GM18909 (cell line): ENCODE measurements around the gene GUCY1A1.

Experiments used
- ATAC-seq: cut with Tn5 transposase; IDR thresholded peaks from one replicate; pipeline ENCODE4 v1.9.1; 2021; ENCODE audit warnings: mild to moderate bottlenecking; ENCODE audit not compliant: unreplicated experiment, poor library complexity

GUCY1A1 gene

DNA sequence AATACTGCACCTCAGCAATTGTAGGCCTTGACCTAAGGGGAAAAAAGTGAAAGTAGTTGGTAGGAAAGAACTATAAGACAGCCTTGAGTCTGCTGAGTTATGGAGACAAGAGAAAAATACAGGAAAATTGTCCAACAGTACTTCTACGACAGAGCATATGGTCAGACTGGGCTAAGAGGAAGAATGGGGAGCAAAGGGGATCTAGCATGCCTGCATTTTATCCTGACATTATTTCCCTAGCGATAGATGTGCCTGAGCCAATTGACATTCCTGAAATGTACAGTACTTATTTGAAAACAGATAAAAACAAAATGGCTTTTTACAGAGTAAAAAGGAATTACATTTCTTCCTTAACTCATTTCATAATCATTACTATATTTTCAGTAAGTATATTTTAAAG, 22.2 kb downstream of the GUCY1A1 start:
- no peak for ATAC-seq

DNA sequence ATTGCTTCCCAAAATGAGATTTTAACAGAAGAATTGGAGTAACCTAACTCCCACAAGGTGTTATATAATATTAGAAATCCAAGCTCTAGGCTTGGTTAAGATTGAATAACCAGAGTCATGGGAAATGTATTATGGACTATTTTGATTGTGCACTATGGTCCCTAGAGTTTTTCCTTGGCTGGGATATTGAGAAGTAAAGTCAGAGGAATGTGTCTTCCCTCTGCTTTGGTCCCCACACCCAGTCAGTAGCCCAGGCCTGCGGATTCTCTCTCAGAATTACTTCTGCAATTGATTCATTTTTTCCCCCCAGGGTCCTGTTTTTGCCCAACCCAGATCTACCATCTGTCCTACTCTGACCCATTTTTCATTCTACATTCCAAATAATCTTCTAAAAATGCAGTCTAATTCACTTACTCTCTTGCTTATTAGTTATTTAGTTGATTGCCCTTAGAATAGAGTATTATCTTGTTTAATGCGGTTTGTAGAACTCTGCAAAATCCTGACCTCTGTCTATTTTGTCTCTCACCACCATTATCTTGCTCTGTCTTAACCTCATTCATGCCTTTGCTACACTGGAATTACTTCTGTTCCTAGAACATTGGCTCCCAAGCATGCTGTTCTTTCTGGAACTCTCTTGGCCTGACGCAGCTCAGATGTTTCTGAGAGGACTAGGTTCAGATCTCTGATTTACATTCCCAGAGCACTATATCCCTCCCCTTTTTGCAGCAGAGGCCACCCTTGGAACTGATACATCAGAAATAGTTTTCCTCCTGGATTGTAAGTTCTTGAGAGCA, 23.6 kb downstream of the GUCY1A1 start:
- no peak for ATAC-seq

DNA sequence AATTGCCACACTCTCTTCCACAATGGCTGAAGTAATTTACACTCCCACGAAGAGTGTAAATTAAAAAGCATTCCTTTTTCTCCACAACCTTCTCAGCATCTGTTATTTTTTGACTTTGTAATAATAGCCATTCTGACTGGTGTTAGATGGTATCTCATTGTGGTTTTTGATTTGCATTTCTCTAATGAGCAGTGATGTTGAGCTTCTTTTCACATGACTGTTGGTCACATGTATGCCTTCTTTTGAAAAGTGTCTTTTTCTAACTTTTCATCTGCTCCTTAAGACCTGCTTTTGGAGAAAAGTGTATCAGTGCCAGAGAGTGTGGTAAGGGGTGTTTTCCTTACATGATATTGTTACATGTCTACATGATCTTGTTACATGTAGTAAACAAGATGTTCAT, 25.7 kb downstream of the GUCY1A1 start:
- ATAC-seq, result no peak

DNA sequence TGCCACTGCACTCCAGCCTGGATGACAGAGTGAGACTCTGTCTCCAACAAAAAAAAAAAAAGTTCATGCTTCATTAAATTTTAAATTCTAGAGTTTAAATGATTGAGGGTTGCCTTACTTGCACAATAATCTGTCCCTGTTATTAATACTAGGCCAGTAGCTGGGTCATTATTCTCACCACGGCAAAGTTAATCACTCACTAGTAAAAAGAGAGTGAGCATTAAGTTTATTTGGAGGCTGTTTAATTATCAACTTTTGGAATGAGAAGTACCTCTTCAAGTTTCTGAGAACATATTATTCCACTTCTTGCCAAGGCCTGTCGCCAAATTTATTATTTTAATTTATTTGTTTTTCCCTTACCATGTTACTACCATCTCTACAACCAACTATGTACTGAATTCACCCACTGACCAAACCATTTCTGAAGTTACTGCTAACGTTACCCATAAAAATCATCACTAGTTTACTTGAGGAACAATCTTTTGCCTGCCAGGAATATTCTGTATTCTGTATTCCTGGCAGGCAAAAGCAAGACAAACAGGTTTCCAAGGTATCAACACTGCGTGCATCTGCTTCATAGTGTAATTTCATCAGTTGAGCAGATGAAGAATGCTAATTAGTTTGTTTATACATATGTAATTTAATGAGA, 26.5 kb downstream of the GUCY1A1 start:
- peak; percentile 62 for ATAC-seq

DNA sequence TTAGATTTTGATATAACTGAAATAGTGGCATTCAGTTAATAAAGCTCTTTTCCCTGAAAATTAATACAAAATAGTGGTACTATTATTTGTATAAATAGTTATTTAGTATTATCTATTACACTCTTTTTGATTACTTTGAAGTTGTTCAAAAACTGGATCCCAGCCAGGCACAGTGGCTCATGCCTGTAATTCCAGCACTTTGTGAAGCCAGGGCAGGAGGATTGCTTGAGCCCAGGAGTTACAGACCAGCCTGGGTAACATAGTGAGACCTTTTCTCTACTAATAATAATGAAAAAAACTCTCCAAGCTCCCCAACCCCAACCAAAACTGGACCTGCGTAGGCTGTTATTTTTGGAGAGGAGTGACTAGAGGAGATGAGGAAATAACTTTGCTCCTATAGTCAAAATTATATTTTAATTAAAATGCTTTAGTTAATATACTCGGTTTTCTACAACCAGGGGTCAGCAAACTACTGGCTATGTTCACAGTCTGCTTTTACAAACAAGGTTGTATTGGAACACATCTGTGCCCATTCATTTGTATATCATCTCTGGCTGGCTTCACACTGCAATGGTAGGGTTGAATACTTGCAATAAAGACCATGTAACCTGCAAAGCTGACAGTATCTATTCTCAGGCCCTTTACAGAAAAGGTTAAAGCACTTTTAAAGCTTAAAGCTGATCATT, 27.6 kb downstream of the GUCY1A1 start:
- no peak for ATAC-seq

DNA sequence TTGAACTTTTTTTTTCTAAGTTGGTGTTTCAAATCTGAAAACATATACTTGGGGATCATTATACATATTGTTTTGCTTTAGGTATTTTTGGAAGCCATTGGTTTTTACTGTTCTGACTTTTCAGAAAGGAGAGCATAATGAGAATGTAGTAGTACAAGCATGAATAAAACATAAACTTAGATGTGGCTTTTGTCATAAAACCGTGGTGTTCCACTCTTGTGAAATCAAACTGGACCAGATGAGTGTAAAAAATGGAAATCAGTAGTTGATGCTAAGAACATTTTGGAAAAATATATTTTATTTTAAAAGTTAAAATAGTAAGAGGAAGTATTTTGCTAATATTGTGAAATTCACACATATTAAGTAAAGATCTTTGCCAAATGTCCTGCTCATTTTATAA, 29.6 kb downstream of the GUCY1A1 start:
- no peak for ATAC-seq

DNA sequence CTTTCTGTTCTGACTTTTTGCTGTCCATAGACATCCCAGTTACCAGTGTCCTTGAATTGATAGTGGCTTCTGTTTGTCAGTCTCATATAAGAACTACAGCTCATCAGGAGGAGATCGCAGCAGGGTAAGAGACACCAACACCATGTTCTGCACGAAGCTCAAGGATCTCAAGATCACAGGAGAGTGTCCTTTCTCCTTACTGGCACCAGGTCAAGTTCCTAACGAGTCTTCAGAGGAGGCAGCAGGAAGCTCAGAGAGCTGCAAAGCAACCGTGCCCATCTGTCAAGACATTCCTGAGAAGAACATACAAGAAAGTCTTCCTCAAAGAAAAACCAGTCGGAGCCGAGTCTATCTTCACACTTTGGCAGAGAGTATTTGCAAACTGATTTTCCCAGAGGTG, 30.1 kb downstream of the GUCY1A1 start:
- ATAC-seq, result no peak

DNA sequence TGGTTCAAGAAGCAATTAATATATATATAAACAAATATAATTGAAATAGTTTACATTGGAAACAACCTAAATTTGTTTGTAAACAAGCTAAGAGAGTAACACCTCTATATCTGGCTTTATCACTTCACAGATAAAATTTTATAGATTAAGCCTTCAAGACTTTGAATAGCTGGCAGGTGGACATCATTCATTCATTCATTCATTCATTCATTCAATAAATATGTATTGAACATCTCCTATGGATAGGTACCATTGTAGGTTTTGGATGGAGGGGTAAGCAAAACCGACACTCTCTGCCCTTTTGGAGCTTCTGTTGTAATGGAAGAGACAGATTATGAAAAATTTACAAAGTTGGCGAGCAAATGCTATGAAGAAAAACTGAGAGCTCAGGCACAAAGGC, 35.2 kb downstream of the GUCY1A1 start:
- ATAC-seq, result no peak

DNA sequence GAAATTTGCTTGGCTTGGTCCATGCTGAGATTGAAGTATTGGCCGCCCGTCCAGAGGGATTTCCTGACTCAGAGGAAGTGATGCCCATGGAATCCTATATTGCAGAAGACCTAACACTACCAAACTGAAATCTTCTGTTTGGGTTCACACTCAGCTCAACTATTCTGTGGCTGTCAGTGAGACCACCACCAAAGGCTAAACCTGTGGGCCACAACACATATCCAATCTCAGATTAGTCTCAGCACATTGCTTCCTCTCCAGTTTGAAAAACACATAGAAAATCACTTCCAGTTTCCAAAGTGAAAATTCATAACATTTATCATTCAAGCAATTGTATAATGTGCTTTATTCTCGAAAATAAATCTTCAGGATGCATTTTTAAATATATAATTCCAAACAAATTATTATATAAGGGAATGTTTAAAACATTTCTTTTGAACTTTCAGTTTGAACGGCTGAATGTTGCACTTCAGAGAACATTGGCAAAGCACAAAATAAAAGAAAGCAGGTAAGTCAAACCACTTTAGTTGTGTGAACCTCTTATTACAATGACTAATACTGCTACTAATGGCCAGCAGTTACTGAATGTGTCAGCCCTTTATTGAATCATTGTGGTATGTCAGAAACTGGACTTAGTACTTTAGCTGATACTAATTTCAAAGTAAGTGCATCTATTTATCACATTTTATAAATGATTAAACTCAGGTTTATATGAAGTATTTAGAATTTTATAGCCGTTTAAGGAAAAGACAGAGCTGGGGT, 37.0 kb downstream of the GUCY1A1 start:
- ATAC-seq, result peak; percentile 91

DNA sequence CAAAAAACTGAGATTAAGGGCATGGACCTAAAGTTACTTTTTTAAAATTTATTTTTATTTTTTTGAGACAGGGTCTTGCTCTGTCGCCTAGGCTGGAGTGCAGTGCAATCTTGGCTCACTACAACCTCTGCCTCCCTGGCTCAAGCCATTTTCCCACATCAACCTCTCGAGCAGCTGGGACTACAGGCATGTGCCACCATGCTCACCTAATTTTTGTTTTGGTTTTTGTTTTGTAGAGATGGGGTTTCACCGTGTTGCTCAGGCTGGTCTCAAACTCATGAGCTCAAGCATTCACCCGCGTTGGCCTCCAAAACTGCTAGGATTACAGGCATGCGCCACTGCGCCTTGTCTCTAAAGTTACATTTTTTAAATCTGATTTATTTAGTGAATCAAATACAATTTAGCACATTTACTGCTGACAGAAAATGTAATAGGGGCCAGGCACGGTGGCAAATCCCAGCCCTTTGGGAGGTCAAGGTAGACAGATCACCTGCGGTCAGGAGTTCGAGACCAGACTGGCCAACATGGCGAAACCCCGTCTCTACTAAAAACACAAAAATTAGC, 38.3 kb downstream of the GUCY1A1 start:
- ATAC-seq, result no peak

DNA sequence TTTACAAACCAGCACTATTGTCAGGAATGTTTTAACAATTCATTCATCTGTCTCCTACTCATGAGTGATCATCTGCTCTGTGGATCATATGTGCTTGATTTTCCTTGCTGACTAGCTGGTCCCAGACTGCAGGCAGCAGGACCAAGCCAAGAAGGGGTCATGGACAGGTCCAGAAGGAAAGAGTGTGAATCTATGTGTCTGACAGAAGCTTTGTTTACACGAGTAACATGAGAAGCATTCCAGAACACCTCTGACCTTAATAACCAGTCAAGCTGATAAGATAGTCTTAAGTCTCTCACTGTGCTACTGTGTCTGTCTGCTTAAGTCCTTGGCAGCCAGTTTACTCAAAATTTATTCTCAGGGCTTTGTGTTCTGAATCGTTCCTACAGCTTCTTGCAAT, 39.0 kb downstream of the GUCY1A1 start:
- ATAC-seq, result no peak

DNA sequence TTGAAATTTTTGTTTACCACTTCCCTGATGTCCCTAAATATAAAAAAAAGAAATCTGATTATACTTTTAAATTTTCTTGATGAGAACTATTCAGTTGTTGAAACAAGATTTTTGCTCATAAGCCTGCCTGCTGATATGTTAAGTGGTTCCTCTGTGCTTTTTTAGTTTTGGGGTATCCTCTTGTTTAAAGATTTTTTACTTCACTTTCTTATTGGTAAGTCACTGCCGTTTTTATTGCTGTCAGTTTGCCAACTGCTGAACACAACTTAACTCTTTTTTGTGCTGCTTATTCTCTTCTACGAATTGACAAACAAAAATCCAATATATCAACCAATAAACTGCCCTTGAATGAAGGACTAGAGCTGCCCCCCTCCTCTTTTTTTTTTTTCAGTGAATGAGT, 39.5 kb downstream of the GUCY1A1 start:
- ATAC-seq, result no peak

DNA sequence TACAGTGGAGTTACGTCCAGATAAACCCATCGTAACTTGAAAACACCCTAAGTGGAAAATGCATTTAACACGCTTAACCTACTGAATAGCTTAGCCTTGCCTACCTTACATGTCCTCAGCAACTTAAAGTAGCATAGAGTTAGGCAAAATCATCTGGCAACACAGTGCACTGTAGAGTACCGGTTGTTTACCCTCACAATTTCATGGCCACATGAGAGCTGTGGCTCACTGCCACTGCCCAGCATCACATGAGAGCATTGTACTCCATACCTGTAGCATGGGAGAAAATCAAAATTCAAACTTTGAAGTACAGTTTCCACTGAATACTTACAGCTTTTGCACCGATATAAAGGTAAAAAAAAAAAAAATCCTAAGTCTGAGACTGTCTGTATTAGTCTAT, 40.6 kb downstream of the GUCY1A1 start:
- ATAC-seq, result no peak

DNA sequence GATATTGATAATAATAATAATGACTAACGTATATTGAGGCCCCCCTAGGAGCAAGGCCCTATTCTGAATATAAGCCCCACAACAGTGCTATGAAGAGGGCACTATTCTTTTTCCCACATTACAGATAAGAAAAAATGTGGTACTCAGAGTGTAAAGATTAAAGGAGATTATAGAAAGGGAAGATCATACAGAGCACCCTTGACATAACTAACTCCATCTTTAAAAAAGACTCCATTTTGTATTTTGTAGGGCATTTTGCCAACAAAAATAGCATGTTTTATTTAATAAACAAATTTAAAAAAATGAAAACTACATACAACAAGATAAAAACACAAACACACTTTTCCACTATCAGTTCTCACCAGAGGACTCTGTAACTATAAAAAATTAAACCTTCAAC, 42.1 kb downstream of the GUCY1A1 start:
- ATAC-seq, result no peak

DNA sequence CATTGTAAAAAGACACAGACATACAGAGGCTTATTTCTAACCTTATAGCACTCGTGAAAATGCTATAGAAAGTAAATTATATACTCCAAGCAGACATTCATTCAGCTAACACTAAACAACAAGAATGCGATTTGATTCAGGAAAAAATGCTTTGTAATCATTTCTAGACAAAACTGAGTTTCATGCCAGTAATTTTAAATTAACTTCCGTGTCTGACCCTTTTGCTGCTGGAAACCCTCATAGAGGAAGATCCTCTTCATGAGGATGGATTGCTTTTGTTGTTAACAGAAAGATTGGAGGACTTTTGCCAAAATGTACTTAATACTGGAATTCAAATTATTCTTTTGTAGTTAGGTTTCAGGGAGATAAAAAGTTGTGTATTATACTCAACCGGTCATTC, 43.3 kb downstream of the GUCY1A1 start:
- no peak for ATAC-seq

DNA sequence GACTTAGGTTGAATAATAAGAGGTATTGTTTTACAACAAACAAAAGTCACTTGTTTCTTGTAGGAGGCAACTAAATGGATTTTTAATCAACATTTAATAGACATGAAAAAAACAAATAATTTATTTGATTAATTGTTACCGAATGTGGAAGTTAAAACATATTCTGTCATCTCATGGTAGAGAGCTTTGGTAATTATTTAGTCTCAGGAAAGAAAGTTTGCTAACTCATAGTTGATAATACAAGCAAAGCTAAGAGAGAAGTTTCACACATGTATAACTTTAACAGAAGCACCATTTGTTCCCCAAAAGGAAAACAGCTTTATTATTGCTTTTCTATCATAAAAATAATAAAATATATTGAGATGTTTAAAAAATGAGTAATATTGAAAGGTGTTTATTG, 44.9 kb downstream of the GUCY1A1 start:
- no peak for ATAC-seq

DNA sequence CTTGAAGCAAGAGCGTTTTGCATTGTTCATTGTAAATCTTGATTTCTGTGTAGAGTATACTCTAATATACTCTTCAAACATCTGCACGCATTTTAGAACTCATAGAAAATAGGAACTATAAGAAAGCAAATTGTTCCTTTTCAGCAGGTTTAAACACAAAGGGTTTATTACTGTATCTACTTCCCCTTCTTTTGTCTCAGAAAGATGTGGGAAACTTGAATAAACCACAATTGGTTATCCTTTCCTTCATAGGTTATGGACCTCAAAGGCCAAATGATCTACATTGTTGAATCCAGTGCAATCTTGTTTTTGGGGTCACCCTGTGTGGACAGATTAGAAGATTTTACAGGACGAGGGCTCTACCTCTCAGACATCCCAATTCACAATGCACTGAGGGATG, 46.2 kb downstream of the GUCY1A1 start:
- ATAC-seq, result no peak

DNA sequence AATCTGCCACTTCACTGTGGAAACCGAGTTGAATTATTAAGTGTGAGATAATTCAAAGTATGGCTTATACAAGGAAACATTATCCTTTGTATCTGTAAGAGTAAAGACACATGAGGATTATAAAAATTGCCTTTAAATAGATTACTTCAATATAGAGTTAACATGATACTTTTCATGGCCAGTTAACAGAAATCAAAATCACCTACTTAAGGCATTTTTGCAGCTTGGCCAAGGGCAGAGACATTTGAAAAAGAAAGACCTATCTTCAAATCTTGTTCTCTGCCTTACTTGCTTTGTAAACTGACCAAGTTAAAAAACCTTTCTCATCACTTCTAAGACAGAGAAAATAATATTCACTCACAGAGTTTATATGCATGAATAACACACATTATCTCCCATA, 47.3 kb downstream of the GUCY1A1 start:
- ATAC-seq, result no peak

DNA sequence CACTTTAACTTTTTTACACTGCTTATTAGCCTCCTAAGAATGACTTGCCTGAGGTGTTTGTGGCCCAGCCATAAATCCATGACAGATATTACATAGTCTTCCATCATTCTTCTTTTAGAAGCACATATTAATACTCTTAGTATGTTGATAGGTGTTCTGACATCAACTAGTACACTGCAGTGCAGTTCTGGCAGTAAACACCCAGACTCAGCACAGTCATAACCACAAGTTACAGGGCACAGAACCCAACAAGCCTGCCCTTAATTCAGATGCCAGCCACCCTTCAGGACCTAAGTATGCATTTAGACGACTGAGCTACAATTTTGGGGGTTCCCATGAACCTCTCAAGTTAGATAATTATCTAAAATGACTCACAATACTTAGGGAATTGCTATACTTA, 55.7 kb downstream of the GUCY1A1 start:
- ATAC-seq, result no peak

DNA sequence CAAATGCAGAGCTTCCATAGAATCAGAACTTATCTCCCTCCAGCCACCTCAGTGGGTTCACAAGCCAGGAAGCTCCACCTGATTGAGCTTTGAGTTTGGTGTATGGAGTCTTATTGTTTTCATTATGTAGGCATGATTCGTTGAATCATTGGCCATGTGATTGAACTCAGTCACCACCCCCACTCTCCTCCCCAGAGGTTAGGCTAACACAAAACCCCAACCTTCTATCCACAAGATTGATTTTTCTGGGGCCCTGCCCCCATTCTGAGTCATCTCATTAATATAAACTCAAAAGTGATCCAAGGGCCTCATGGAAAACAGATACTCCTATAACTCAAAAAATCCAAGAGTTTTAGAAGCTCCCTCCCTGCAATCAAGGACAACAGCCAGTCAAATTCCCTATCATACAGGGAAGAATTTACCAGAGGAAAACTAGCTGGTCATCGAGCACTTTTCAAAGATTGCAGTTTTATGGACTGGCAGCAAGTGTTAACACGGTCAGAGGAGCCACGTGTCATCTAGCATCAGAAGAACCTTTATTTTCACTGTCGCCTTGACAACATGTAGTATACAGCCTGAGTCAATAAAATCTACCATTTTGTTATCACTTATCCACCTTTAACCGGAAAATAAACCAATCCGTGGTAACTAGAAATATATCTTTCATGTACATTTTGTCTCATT, 56.3 kb downstream of the GUCY1A1 start:
- no peak for ATAC-seq
